ENCODE measurements around the gene CBY1.

Gene CBY1

GRCh38 chr22:38720350-38720749 is 63.9 kb downstream of the CBY1 start:
- Histone ChIP-seq H3K4me2 (ENCODE audit: low read length) (no peak overlapping the region), H3K36me3 (ENCODE audit: control insufficient read depth, insufficient read depth, low read length) (no peaks in the 10 kb centered on the region)
- TF ChIP-seq CTCF (IDR thresholded peaks at IDR 0.05) = no peak

GRCh38 chr22:38721551-38721950 is 65.1 kb downstream of the CBY1 start:
- Histone ChIP-seq H3K27me3 (ENCODE audit: control insufficient read depth, insufficient read depth, low read length) (no peaks in the 10 kb centered on the region), H3K4me1 (no peaks in the 10 kb centered on the region), H3K36me3 (ENCODE audit: control insufficient read depth, insufficient read depth, low read length) (no peaks in the 10 kb centered on the region), H3K4me3 (ENCODE audit: low read depth, low read length) (no peak overlapping the region), H3K9me3 (ENCODE audit: control insufficient read depth, low read length) (no peaks in the 10 kb centered on the region), H3K27ac (no peak overlapping the region), H2AFZ (no peak overlapping the region), H3K79me2 (no peaks in the 10 kb centered on the region), H3K4me2 (ENCODE audit: low read length) (no peak overlapping the region), H3K9ac (no peak overlapping the region)
- no peak for TF ChIP-seq CTCF (IDR thresholded peaks at IDR 0.05)

More at GRCh38 chr22:38720350-38720749, 63.9 kb downstream of the CBY1 start:
- H3K9me3 ChIP-seq (ENCODE audit: control insufficient read depth, low read length) = no peaks in the 10 kb centered on the region
- H2AFZ ChIP-seq = no peak overlapping the region
- H3K27ac ChIP-seq = no peak overlapping the region
- H3K9ac ChIP-seq = no peak overlapping the region
- H3K4me3 ChIP-seq (ENCODE audit: low read depth, low read length) = no peak overlapping the region
- no peaks in the 10 kb centered on the region for H3K27me3 ChIP-seq (ENCODE audit: control insufficient read depth, insufficient read depth, low read length)
- no peaks in the 10 kb centered on the region for H3K4me1 ChIP-seq
- no peaks in the 10 kb centered on the region for H3K79me2 ChIP-seq
